HEK293T (cell line): ENCODE data around the gene UNC45A.

Source experiments
- CTCF ChIA-PET: fragments of 350-600 bp; formaldehyde crosslinking; extraction: SDS; loops from one replicate; lab custom pipeline; 2021; ENCODE audit warnings: antibody characterized with exemption, inconsistent platforms; lab: Yijun Ruan, JAX
- POLR2A ChIA-PET: fragments of 350-600 bp; formaldehyde crosslinking; extraction: SDS; loops from one replicate; lab custom pipeline; 2020; ENCODE audit warnings: antibody characterized with exemption, inconsistent platforms; lab: Yijun Ruan, JAX
- DNase-seq: peaks from one replicate; pipeline ENCODE4 v3.0.0; 2012; ENCODE audit warnings: mixed read lengths; ENCODE audit errors: extremely low spot score
- ARNT ChIP-seq: fragments of 450-650 bp; IDR thresholded peaks from 2 replicates; pipeline ENCODE4 v1.6.1; 2017; ENCODE audit warnings: mild to moderate bottlenecking
- BHLHE40 ChIP-seq: fragments of 450-650 bp; IDR thresholded peaks from 2 replicates; pipeline ENCODE4 v1.6.1; 2016; ENCODE audit warnings: mild to moderate bottlenecking, moderate library complexity, borderline replicate concordance
- CTBP1 ChIP-seq: fragments of 450-650 bp; IDR thresholded peaks from 2 replicates; pipeline ENCODE4 v1.6.1; 2016; ENCODE audit warnings: borderline replicate concordance
- ELF4 ChIP-seq: fragments of 450-650 bp; IDR thresholded peaks from 2 replicates; pipeline ENCODE4 v1.6.1; 2017; ENCODE audit warnings: antibody characterized with exemption
- FOXA1 ChIP-seq: fragments of 450-650 bp; IDR thresholded peaks from 2 replicates; pipeline ENCODE4 v1.6.1; 2016; ENCODE audit warnings: mild to moderate bottlenecking
- FOXK2 ChIP-seq: fragments of 450-650 bp; IDR thresholded peaks from 2 replicates; pipeline ENCODE4 v1.6.1; 2016; ENCODE audit warnings: mild to moderate bottlenecking
- FOXM1 ChIP-seq: fragments of 450-650 bp; IDR thresholded peaks from 2 replicates; pipeline ENCODE4 v1.6.1; 2017; ENCODE audit warnings: mild to moderate bottlenecking, borderline replicate concordance
- HDGF ChIP-seq: fragments of 450-650 bp; IDR thresholded peaks from 2 replicates; pipeline ENCODE4 v1.6.1; 2017; ENCODE audit warnings: antibody characterized with exemption, borderline replicate concordance
- L3MBTL2 ChIP-seq: fragments of 450-650 bp; conservative IDR thresholded peaks from 2 replicates; pipeline ENCODE4 v1.6.1; 2016; ENCODE audit warnings: mild to moderate bottlenecking
- LEF1 ChIP-seq: fragments of 450-650 bp; IDR thresholded peaks from 2 replicates; pipeline ENCODE4 v1.6.1; 2017; ENCODE audit warnings: mild to moderate bottlenecking, borderline replicate concordance
- NFRKB ChIP-seq: fragments of 450-650 bp; IDR thresholded peaks from 2 replicates; pipeline ENCODE4 v1.6.1; 2016; ENCODE audit warnings: mild to moderate bottlenecking, moderate library complexity
- SP1 ChIP-seq: fragments of 450-650 bp; IDR thresholded peaks from 2 replicates; pipeline ENCODE4 v1.6.1; 2017
- SUZ12 ChIP-seq: fragments of 450-650 bp; IDR thresholded peaks from 2 replicates; pipeline ENCODE4 v1.6.1; 2016; ENCODE audit warnings: mild to moderate bottlenecking
- TARDBP ChIP-seq: fragments of 450-650 bp; IDR thresholded peaks from 2 replicates; pipeline ENCODE4 v1.6.1; 2016
- ZNF384 ChIP-seq: fragments of 450-650 bp; IDR thresholded peaks from 2 replicates; pipeline ENCODE4 v1.6.1; 2016
- TF ChIP-seq, protein P1 (sequence below): fragments of 450-650 bp; IDR thresholded peaks from 2 replicates; pipeline ENCODE4 v1.6.1; 2016

UNC45A gene

DNA sequence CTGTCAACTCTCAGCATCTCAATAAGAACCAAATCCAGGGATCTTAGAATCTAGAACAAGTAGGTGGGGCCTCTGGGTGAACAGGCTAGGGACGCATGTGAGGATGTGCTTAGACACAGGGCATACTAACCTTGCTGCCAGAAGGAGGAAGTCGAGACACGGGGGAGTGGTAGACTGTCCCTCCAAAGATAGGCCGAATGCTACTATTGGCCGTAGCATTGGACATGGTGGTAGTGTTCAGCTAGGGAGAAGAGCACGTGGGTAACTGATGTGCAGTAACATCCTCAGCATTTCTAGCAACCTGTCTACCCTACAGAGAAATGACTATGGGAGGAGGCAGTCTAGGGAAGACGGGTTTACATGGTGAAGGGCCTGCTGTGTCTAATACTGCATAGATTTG is 35.2 kb downstream of the UNC45A start:
- POLR2A ChIA-PET = no interaction called here
- TF ChIP-seq FOXK2 = no peak
- TF ChIP-seq, protein P1, sequence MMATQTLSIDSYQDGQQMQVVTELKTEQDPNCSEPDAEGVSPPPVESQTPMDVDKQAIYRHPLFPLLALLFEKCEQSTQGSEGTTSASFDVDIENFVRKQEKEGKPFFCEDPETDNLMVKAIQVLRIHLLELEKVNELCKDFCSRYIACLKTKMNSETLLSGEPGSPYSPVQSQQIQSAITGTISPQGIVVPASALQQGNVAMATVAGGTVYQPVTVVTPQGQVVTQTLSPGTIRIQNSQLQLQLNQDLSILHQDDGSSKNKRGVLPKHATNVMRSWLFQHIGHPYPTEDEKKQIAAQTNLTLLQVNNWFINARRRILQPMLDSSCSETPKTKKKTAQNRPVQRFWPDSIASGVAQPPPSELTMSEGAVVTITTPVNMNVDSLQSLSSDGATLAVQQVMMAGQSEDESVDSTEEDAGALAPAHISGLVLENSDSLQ = no peak
- no peak for DNase-seq
- CTCF ChIA-PET = interaction anchor here (0.6 to 1.3 kb wide), 2 partner anchors 30 to 277 kb away, joined by 3 to 4 read pairs; no protein-coding TSS in a partner anchor

DNA sequence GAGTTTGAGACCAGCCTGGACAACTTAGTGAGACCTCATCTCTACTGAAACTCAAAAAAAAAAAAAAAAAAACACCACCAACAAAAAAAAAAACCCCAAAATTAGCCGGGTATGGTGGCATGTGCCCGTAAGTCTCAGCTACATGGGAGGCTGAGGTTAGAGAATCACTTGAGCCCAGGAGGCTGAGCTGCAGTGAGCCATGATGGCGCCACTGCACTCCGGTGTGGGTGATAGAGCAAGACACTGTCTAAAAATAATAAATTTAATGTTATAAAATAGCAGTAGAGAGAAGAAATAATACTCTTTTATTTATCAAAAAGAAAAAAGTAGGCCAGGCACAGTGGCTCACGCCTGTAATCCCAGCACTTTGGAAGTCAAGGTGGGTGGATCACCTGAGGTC is 37.0 kb downstream of the UNC45A start:
- no peak for DNase-seq
- TF ChIP-seq TARDBP (no peak), FOXA1 (no peak), ARNT (no peak), FOXM1 (no peak), SUZ12 (no peak), ELF4 (no peak), L3MBTL2 (no peak), HDGF (no peak), FOXK2 (no peak), CTBP1 (no peak), BHLHE40 (no peak), LEF1 (no peak), NFRKB (no peak), ZNF384 (no peak), SP1 (no peak)
- TF ChIP-seq, protein P1 = no peak
- ChIA-PET CTCF (interaction anchor here (0.8 kb wide), 1 partner anchor 78 kb away, joined by 6 read pairs; no protein-coding TSS in a partner anchor), POLR2A (interaction anchor here (0.8 kb wide), 1 partner anchor 18 kb away, joined by 3 read pairs; the partner anchor contains the start of gene RCCD1)

DNA sequence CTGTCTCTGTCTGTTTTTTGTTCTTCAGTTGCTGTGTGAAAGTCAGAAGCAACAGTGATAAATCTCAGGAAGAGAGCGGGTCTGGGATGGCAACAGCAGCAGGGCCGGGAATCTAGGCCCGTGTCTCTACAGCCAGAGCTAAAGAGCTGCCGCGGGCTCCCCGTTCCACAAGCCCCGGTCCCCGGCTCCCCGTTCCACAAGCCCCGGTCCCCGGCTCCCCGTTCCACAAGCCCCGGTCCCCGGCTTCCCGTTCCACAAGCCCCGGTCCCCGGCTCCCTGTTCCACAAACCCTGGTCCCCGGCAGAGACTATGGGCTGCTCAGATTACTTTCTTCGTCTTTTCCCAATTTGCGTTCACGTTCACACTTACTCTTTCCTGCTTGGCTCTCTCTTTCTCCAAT is 39.1 kb downstream of the UNC45A start:
- CTCF ChIA-PET = no interaction called here
- TF ChIP-seq ARNT (no peak), LEF1 (no peak), FOXK2 (no peak), BHLHE40 (no peak), FOXM1 (no peak), FOXA1 (no peak), SP1 (no peak), TARDBP (no peak), CTBP1 (no peak)
- POLR2A ChIA-PET = no interaction called here
- DNase-seq = no peak

DNA sequence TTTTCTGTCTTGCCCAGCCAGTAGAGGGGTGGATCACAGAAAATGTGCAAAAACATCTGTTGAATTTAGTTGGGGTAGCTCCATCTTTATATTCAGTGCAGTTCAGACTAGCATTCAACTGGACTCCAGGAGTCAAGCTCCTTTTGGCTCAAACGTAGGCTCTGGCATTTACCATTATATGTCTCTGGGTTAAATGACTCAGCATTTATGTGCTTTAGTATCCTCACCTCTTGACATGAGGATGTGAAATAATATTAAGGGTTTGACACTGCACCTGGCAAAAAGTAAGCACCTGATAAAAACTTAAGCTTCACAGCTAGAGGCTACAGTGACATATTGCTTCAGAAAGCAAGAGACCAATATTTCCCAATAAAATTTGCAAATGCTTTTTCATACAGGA is 44.5 kb downstream of the UNC45A start:
- CTCF ChIA-PET = no interaction called here
- TF ChIP-seq FOXM1 (no peak), FOXA1 (no peak), LEF1 (no peak)
- TF ChIP-seq, protein P1 = no peak
- POLR2A ChIA-PET = interaction anchor here (1.1 kb wide), 1 partner anchor 28 kb away, joined by 3 read pairs; no protein-coding TSS in a partner anchor
- no peak for DNase-seq

DNA sequence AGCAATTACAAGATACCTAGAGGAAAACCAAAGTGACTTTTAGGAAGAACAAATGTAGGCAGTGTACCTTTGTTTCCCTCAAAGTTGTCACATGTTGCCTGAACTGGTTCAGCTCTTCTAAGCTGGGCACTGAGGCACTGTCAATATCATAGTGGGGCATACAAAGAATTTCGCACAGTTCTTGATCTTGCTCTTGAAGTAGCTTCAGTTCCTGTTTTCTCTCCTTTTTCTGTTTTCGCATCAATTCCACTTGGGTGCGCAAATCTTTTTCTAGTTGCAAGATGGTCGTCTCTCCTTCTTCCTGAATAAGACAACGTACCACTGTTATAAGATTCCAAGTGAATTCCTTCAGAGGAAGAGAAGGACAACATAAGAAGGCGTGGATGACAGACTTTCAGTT is 46.6 kb downstream of the UNC45A start:
- ChIA-PET POLR2A (interaction anchor here (0.9 to 1.4 kb wide), 2 partner anchors 25 to 27 kb away, joined by 3 to 5 read pairs; partner anchors contain the start of gene RCCD1), CTCF (no interaction called here)
- DNase-seq = no peak
- TF ChIP-seq ZNF384 = no peak
- no peak for TF ChIP-seq SP1
- no peak for TF ChIP-seq HDGF

DNA sequence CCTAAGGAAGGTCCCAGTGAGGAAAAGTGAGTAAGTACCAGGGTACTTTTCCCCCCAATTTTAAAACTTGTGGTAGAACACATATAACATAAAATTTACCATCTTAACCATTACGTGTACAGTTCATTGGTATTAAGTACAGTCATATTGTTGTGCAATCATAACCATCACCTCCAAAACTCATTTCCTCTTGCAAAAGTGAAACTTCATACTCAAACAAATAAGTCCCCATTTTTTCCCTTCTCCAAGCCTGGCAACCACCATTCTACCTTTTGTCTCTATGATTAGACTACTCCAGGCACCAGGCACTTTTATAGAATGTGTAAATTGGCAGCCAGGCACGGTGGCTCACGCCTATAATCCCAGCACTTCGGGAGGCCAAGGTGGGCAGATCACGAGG is 47.0 kb downstream of the UNC45A start:
- no peak for TF ChIP-seq HDGF
- no peak for TF ChIP-seq NFRKB
- TF ChIP-seq ARNT = no peak
- TF ChIP-seq ELF4 = no peak
- TF ChIP-seq TARDBP = no peak
- no peak for TF ChIP-seq LEF1
- no peak for TF ChIP-seq FOXK2
- TF ChIP-seq SUZ12 = no peak
- no peak for TF ChIP-seq L3MBTL2
- TF ChIP-seq FOXM1 = no peak
- TF ChIP-seq BHLHE40 = no peak
- no peak for TF ChIP-seq SP1
- no peak for TF ChIP-seq FOXA1
- no peak for TF ChIP-seq ZNF384
- TF ChIP-seq, protein P1 = no peak
- TF ChIP-seq CTBP1 = no peak
- CTCF ChIA-PET = interaction anchor here (0.8 kb wide), 1 partner anchor 26 kb away, joined by 3 read pairs; no protein-coding TSS in a partner anchor
- no peak for DNase-seq
- POLR2A ChIA-PET = no interaction called here
